Endothelial cell of umbilical vein (primary cell): ENCODE data around the gene TNFRSF1B.

Experiments used
- EZH2 ChIP-seq: IDR thresholded peaks from 2 replicates; pipeline ENCODE4 v1.6.1; 2012; ENCODE audit warnings: borderline replicate concordance, low read depth, mild to moderate bottlenecking, moderate library complexity, low read length, inconsistent platforms; ENCODE audit not compliant: severe bottlenecking
- JUN ChIP-seq: IDR thresholded peaks from 2 replicates; pipeline ENCODE4 v1.6.1; 2011; ENCODE audit warnings: borderline replicate concordance, low read depth; ENCODE audit not compliant: insufficient read length, insufficient read depth
- MAX ChIP-seq: IDR thresholded peaks from 2 replicates; pipeline ENCODE4 v1.6.1; 2011; ENCODE audit not compliant: insufficient read depth, insufficient read length
- POLR2AphosphoS5 ChIP-seq: IDR thresholded peaks from 2 replicates; pipeline ENCODE4 v1.6.1; 2012; ENCODE audit warnings: low read depth, mild to moderate bottlenecking, control low read depth, low read length, moderate library complexity; ENCODE audit not compliant: insufficient read depth
- TF ChIP-seq, protein P1 (sequence below), 2 donors: IDR thresholded peaks; 1 replicate in 1 of 2; 2 replicates in 1 of 2; pipeline ENCODE4 v1.5.1; 2011; ENCODE audit warnings: low read length in 2 of 2, mild to moderate bottlenecking in 2 of 2, moderate library complexity in 2 of 2, control low read depth in 1 of 2, inconsistent platforms in 1 of 2, low read depth in 1 of 2; ENCODE audit not compliant: insufficient read depth in 1 of 2; ENCODE audit errors: extremely low read depth in 1 of 2

DNA sequence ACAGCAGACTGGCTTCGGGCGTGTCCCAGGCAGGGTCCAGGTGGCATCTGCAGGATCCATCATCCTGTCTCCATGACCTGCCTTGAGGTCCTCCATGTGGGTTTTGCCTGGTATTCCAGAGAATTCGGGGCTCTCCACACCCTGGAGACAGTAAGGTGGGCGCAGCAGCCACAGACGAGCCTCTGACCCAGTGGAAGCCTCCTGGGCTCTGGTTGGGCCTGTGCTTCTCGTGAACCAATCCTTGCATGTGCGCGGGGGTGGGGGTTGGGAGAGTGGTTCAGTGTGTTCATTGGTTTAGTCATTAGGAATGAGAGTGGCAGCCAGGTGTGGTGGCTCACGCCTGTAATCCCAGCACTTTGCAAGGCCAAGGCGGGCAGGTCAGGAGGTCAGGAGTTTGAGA, 32.1 kb upstream of the TNFRSF1B start:
- TF ChIP-seq, protein P1, sequence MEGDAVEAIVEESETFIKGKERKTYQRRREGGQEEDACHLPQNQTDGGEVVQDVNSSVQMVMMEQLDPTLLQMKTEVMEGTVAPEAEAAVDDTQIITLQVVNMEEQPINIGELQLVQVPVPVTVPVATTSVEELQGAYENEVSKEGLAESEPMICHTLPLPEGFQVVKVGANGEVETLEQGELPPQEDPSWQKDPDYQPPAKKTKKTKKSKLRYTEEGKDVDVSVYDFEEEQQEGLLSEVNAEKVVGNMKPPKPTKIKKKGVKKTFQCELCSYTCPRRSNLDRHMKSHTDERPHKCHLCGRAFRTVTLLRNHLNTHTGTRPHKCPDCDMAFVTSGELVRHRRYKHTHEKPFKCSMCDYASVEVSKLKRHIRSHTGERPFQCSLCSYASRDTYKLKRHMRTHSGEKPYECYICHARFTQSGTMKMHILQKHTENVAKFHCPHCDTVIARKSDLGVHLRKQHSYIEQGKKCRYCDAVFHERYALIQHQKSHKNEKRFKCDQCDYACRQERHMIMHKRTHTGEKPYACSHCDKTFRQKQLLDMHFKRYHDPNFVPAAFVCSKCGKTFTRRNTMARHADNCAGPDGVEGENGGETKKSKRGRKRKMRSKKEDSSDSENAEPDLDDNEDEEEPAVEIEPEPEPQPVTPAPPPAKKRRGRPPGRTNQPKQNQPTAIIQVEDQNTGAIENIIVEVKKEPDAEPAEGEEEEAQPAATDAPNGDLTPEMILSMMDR (IDR thresholded peaks at IDR 0.05; ENCODE audit: extremely low read depth in 1 of 2, insufficient read depth in 1 of 2, low read depth in 1 of 2, low read length in 2 of 2) = no peak
- TF ChIP-seq EZH2 (no peak), MAX (no peak), POLR2AphosphoS5 (no peak), JUN (no peak)
